Right ventricle myocardium superior (tissue), 1 donor: Measurements from ENCODE around the gene PDCD6IP. TPM values are rescaled to one million over a fixed set of nuclear protein-coding genes. Genes with fewer than 3 reads are reported as not detected.

Experiments
- ATAC-seq: fragments of 200-7000 bp; cut with Tn5 transposase; one replicate; pipeline ENCODE4 v1.9.1; 2020; ENCODE audit warnings: mild to moderate bottlenecking; ENCODE audit not compliant: poor library complexity
- DNase-seq: peaks from one replicate; pipeline ENCODE4 v3.0.0-alpha.2; 2020
- intact Hi-C: fragments of 100-400 bp; cut with DNase I; formaldehyde crosslinking; loops from one replicate; pipeline ENCODE4 v1.11.2; 2022
- total RNA-seq: library from RNA; stranded (reverse); fragmentation: NEBNext Ultra II Directional; extraction: Animal tissue kit (Norgen Biotek cat#: 25700); gene quantifications from one replicate; pipeline ENCODE4 v1.2.1, GENCODE V29; 2021
- donor health status: DM: no; HTN: yes; CAD: no; lungs with severe emphysema.

The PDCD6IP gene
- total RNA-seq, 1 donor from 2014 or later: 131 TPM

- no peak for DNase-seq
- intact Hi-C loops: loop anchor here (5.0 kb wide), 1 partner anchor 801 kb away; no protein-coding TSS in a partner anchor
- ATAC-seq: no peak
Measured at GRCh38 chr3:33881156-33882064, 83.0 kb downstream of the PDCD6IP start.

DNA sequence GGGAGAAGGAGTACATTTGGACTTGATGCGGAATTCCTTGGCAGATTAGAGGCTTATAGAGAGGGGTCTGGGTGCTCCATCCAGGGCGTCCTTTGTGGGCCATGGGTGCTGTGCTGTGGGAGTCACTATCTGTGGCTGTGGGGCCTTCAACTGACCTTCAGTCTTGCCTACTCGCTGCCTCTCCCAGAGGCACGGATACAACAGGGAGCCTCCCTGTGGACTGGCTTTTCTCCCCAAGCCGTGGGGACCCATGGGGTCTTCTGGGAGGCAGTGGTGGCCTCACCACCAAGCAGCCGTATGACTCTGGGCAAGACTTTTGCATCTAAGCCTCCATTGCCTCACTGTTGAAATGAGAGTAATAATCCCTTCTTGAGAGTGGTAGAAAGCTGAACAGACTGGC is 83.9 kb downstream of the PDCD6IP start:
- intact Hi-C loops: loop anchor here (5.0 kb wide), 1 partner anchor 800 kb away; no protein-coding TSS in a partner anchor
- DNase-seq: no peak
- ATAC-seq: no peak

DNA sequence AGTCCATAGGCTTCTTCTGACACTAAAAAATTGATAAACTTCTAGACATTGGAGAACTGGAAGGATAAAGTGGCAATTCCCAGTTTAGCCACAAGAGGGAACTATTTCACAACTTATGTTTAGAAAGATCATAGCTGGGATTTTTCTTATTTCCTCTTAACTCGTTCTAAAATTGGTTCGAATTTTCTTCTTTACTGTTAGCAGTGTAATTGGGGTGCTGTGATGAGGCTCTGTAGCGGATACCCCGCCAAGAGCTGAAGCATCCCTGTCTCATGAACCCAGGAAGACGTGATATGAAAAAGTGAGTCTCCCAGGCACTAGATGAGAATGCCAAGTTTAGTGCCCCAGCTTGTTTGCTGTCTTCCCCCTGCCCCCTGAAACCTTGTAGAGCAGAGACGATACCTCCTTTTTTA is 85.1 kb downstream of the PDCD6IP start:
- no peak for DNase-seq
- ATAC-seq: peak; percentile 52
- intact Hi-C loops: loop anchor here (5.0 kb wide), 1 partner anchor 799 kb away; no protein-coding TSS in a partner anchor

DNA sequence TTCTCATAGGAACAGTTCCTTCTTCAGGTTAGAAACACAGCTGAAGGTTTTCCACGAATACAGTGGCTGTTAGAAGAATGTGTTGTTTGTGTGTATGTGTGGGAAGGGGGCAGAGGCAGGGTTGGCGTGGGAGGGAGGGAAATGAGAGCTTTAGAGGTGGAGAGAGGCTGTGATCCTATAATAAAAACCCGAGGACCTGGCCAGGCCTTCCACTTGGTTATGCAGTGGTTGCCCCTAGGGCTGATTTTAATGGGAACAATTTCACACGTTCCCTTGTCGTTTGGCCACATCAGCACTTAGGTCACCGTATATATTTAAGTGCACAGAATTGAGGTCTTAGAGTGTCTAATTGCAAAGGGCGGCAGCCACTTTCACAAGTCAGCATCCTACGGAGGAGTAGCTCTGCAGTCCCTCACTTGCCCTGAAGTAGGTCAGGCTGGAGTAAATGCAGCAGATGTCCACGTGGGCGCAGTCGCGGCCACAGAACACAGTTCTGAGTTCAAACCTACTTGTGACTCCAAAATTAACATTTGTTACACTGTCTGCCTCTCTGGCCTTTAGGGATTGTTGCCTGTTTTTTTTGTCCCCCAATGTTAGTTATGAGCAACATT is 85.6 kb downstream of the PDCD6IP start:
- DNase-seq (no peak), ATAC-seq (peak; percentile 83)
- intact Hi-C loops: loop anchor here (5.0 kb wide), 1 partner anchor 798 kb away; no protein-coding TSS in a partner anchor

DNA sequence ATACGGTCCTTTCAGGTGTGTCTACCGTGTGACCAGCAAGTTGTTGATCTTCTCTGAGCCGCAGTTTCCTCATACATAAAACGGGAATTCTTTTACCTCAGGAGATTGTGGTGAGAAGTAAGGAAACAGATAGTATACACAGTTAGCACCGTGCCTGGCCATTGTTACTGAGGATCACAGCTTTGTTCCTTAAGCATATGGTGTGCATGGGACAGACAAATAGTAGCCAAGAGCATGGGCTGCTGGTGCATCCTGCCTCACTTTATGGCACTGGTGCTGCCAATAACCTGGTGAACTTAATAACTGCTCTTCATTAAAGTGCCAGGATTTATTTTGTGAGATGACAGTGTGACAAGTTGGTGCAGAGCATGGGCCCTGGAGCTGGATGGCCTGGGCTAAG is 86.3 kb downstream of the PDCD6IP start:
- intact Hi-C loops: loop anchor here (5.0 kb wide), 1 partner anchor 798 kb away; no protein-coding TSS in a partner anchor
- no peak for DNase-seq
- ATAC-seq: no peak

- DNase-seq (no peak), ATAC-seq (no peak)
- intact Hi-C loops: no loop called here
Measured at GRCh38 chr3:33885496-33885895, 87.1 kb downstream of the PDCD6IP start.

DNA sequence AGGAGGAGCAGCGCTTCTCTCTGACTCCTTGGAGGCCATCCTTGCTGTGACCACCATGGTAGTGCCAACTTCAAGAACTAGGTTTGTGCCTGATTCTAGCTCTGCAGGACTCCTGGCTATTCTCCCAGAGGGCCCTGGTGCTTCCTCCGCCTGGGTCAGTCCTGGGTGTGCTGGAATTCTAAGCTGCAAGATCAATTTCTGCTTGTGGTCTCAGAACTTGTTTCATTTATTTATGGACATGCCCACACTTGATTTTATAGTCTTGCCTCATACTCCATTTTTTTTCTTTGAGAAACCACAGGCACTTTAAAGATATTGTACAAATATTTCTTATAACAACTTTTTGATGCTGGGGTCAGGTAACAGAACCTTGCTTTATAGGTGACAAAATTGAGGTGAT is 87.6 kb downstream of the PDCD6IP start:
- no peak for ATAC-seq
- DNase-seq: no peak
- intact Hi-C loops: no loop called here

DNA sequence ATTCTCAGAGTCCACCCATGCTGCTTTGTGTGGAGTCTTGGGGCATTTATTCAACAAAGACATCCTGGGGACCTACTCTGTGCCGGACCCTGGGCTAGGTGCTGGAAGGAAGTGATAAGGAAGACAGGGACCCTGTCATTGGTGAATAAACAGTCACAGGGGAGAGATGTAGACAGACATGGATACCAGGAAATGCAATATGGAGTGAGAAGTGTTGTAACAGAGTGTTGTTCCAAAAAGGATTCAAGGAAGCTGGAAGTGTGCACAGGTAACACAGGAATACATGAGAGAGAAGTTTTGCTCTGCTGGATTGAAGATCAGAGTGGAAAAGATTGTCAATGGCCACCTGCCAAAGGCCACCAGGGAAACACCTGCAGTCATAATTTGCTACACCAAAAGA is 89.0 kb downstream of the PDCD6IP start:
- DNase-seq: no peak
- ATAC-seq: no peak
- intact Hi-C loops: no loop called here

- intact Hi-C loops: no loop called here
- ATAC-seq (no peak), DNase-seq (no peak)
Measured at GRCh38 chr3:33889394-33890039, 91.1 kb downstream of the PDCD6IP start.

GRCh38 chr3:33892655-33893054 is 94.2 kb downstream of the PDCD6IP start:
- ATAC-seq: no peak

DNA sequence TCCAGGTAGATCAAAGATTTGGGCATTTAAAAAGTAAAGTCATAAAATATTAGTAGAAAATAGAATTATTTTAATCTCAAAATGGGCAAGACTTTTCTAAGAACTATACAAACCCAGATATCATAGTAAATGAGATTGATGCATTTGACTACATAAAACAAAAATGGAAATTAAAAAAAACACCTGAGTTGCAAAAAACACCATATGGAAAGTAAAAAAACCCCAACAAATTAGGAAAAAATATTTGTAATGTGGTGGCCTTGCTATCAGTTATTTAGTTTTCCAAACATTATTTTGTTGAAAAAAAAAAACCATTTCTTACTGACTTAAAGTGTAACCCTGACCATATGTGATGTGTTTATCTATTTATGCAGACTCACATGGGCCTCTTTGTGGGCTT is 97.2 kb downstream of the PDCD6IP start:
- intact Hi-C loops: no loop called here
- ATAC-seq (no peak), DNase-seq (no peak)

More at GRCh38 chr3:33892655-33893054, 94.2 kb downstream of the PDCD6IP start:
- DNase-seq: no peak
- intact Hi-C loops: no loop called here

GRCh38 chr3:33897306-33897705 is 98.9 kb downstream of the PDCD6IP start:
- no peak for ATAC-seq
- intact Hi-C loops: no loop called here
- no peak for DNase-seq

- DNase-seq (no peak), ATAC-seq (no peak)
- intact Hi-C loops: no loop called here
Measured at GRCh38 chr3:33898901-33899300, 100.5 kb downstream of the PDCD6IP start.

DNA sequence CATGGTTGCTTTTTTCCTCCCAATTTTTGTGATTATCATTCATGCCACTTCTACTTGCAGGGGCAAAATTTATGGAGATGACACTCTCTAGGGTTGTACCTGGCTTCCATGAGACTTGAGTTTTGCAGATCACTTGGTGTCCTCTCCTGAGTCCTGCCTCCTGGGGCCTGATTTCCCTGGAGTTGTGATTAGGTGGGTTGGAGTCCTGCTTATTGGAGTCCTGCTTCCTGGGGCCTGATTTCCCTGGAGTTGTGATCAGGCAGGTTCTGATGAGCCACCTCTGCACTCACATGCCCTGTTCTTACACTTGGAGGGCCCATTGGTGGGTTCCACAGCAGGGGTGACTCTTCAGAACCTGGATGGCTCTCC is 102.0 kb downstream of the PDCD6IP start:
- DNase-seq (no peak), ATAC-seq (no peak)
- intact Hi-C loops: no loop called here

DNA sequence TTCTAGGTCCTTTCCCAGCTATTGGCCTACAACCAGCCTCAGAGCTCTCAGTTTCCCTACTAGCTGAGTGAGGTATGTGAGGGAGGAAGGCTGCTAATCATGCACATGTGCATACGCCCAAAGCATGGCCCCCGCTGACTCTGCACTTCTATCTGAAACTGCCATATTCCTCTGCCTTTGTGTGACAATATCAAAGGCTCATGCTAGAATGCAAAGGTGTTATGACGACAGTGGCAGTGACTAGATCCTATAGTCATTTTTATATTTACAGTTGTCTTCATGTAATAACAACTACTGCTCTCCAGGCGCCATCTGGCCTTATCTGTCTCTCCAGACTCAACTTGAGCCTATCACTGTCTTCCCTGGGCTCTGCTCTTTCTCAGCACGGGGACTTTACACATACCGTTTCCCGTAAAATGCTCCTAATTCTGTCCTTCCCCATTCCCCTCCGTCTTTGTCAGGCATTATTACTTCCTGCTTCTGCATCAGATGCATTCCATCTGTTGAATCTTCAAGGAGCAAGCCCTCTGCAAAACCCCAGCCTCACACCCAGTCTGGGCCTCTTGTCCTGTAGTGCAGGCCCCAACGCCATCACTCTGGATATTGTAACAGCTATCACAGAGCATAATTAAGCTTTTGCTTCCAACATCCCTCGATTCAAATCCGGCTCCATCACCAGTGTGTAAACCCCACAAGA is 102.5 kb downstream of the PDCD6IP start:
- no peak for DNase-seq
- ATAC-seq: no peak
- intact Hi-C loops: no loop called here

GRCh38 chr3:33901862-33902563 is 103.6 kb downstream of the PDCD6IP start:
- intact Hi-C loops: no loop called here
- ATAC-seq (no peak), DNase-seq (no peak)

DNA sequence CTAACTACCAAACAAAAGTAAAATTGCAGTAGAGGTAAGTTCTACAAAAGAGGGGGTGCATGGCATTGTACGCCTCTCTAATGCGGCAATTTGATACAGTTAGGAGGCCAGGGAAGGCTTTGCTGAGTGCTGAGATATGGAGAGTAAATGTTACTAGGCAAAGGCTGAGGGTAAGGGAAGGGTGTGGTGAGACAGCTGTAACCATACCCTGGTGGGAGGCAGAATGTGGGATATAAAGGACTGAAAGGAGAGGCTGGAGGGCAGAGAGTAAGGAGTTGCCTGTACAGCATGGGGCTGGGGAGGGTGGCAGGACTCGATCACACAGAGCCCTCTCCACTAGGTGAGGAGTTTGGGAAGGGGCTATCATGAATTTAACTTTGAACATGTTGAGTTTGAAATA is 106.3 kb downstream of the PDCD6IP start:
- DNase-seq: no peak
- ATAC-seq: no peak
- intact Hi-C loops: no loop called here

- peak; percentile 91 for ATAC-seq
- intact Hi-C loops: no loop called here
- no peak for DNase-seq
Measured at GRCh38 chr3:33908250-33908851, 109.9 kb downstream of the PDCD6IP start.
